GM08714 (cell line): ENCODE measurements around the gene MAEA.
"Not testable (repeated sequence)": the region's sequence is repeated elsewhere in the genome, so short reads cannot be mapped to it uniquely, and the experiment has no call there.

Source experiments
- H3K4me3 ChIP-seq: fragments of 200-500 bp; sonication (Bioruptor generic); 2 replicates; pipeline ENCODE4 v1.5.1; 2014; ENCODE audit warnings: mild to moderate bottlenecking, low read length, inconsistent platforms
- ZNF274 ChIP-seq: IDR thresholded peaks from 2 replicates; pipeline ENCODE4 v1.6.1; 2012; ENCODE audit warnings: mild to moderate bottlenecking, low read depth, low read length

Gene MAEA

GRCh38 chr4:1323635-1324442 is 34.1 kb downstream of the MAEA start:
- no peak for TF ChIP-seq ZNF274
- H3K4me3 ChIP-seq = no peak overlapping the region

- H3K4me3 ChIP-seq = not testable (repeated sequence)
Measured at GRCh38 chr4:1324443-1325175, 34.9 kb downstream of the MAEA start.

DNA sequence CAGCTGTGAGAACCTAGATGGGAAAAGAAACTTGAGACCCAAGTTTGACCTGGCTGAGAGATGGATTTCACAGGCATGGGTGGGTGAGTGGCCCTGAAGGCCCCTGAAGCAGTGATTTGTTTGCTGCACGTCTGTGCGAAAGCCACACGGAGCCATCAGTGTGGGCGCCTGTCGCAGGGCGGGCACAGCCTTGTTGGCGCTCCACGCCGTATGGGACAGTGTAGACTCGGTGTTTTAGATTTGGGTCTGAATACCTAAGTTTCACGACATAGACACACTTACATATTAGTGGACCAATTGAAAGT is 35.4 kb downstream of the MAEA start:
- H3K4me3 ChIP-seq = no peak overlapping the region
- no peak for TF ChIP-seq ZNF274

GRCh38 chr4:1325681-1326635 is 36.3 kb downstream of the MAEA start:
- H3K4me3 ChIP-seq = no peak overlapping the region
- TF ChIP-seq ZNF274 = no peak

DNA sequence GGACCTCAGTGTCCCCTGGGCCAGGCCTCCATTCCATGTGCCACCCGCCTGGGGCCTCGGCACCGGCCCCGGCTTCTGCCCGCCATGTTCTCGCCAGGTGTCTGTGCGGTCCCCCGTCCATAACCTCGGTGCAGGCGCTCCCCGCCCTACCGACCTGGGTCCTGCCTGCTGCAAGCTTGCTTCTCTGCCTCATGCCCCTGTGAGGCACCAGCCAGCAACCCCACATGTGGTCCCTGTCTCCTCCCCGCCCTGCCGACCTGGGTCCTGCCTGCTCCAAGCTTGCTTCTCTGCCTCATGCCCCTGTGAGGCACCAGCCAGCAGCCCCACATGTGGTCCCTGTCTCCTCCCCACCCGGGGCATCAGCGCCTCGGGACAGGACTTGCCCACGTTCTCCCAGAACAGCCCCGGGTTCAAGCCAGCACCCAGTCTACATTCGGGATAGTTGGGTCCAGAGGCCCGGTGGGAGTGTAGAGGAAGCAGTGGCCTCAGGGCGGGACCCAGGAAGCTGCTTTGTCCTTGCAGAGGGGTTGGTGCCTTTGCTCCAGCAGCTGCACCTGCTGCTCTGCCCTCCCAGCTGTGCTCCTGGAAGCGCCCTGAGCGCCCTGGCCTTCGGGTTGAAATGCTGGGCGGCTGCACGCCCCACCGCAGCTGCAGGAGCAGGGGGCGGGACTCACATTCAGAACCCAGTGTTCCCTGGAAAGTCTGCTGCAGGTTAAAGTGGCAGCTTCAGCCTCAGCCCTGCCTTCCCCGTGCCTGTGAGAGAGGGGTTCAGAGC is 37.2 kb downstream of the MAEA start:
- TF ChIP-seq ZNF274 = no peak
- no peak overlapping the region for H3K4me3 ChIP-seq

DNA sequence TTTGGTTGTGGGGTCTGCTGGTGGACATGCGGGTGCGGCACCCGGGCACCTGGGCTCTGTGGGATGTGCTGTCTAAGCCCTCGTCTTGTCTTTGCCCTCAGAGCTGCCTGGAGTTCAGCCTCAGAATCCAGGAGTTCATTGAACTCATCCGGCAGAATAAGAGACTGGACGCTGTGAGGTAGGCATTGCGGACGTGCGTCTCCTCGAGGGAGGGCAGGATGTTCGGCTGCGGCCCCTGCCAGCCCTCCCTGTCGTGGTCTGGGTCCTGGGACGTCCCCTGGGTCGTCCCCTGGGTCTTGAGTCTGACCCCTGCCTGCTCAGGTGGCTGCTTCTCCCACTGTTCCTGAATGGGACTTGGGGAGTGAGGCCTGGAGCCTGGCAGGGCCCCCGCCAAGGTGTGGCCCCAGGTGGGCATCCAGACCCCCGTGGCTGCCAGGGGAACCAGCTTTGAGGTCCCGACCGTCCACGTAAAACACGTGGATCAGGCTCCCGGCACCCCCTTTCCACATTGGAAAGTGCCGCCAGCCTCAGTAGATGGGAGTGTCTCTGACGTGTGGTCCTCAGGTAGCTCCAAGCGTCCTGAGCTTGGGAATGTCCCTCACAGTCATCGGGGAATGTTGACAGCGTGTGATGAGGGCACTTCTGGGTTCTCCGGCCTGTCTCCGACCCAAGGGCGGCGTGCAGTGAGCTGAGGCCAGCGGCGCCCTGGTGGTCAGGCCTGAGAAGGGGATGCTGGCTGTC is 38.0 kb downstream of the MAEA start:
- TF ChIP-seq ZNF274 = no peak

GRCh38 chr4:1328267-1329155 is 38.8 kb downstream of the MAEA start:
- H3K4me3 ChIP-seq = no peak overlapping the region
- no peak for TF ChIP-seq ZNF274

More for the DNA sequence above, 38.0 kb downstream of the MAEA start:
- H3K4me3 ChIP-seq = no peak overlapping the region

- H3K4me3 ChIP-seq = no peak overlapping the region
- TF ChIP-seq ZNF274 = no peak
Measured at GRCh38 chr4:1329408-1330371, 40.0 kb downstream of the MAEA start.

GRCh38 chr4:1330761-1331590 is 41.3 kb downstream of the MAEA start:
- no peak overlapping the region for H3K4me3 ChIP-seq
- no peak for TF ChIP-seq ZNF274

- TF ChIP-seq ZNF274 = no peak
- no peak overlapping the region for H3K4me3 ChIP-seq
Measured at GRCh38 chr4:1331591-1332353, 42.1 kb downstream of the MAEA start.
